Endothelial cell (in vitro differentiated cells): ENCODE data around the gene CACNG7. TPM values are rescaled to one million over a fixed set of nuclear protein-coding genes. Genes with fewer than 3 reads are reported as not detected.

Source experiments
- DNase-seq: peaks from one replicate; pipeline ENCODE4 v3.0.0; 2021; ENCODE audit warnings: low spot score
- H3K27ac Mint-ChIP-seq: one replicate; pipeline ENCODE4 v1.8.0; 2021; ENCODE audit warnings: mixed read lengths, inconsistent platforms; ENCODE audit not compliant: unreplicated experiment
- H3K27me3 Mint-ChIP-seq: one replicate; pipeline ENCODE4 v1.8.0; 2021; ENCODE audit warnings: mild to moderate bottlenecking, moderate library complexity, mixed read lengths, inconsistent platforms; ENCODE audit not compliant: unreplicated experiment
- H3K36me3 Mint-ChIP-seq: one replicate; pipeline ENCODE4 v1.8.0; 2021; ENCODE audit warnings: mild to moderate bottlenecking, low read depth, mixed read lengths, inconsistent platforms; ENCODE audit not compliant: unreplicated experiment
- H3K4me1 Mint-ChIP-seq: one replicate; pipeline ENCODE4 v1.8.0; 2021; ENCODE audit warnings: mild to moderate bottlenecking, mixed read lengths, inconsistent platforms; ENCODE audit not compliant: unreplicated experiment
- H3K4me3 Mint-ChIP-seq: one replicate; pipeline ENCODE4 v1.8.0; 2021; ENCODE audit warnings: mild to moderate bottlenecking, mixed read lengths, inconsistent platforms; ENCODE audit not compliant: unreplicated experiment
- H3K9me3 Mint-ChIP-seq: one replicate; pipeline ENCODE4 v1.8.0; 2021; ENCODE audit warnings: mixed read lengths, inconsistent platforms; ENCODE audit not compliant: unreplicated experiment
- CTCF ChIP-seq: fragments of 200-600 bp; sonication (generic); IDR thresholded peaks from one replicate; pipeline ENCODE4 v1.5.0; 2021; ENCODE audit warnings: antibody characterized with exemption; ENCODE audit not compliant: unreplicated experiment
- total RNA-seq: library from RNA; stranded (reverse); fragmentation: NEBNext Ultra II Directional; extraction: Animal tissue kit (Norgen Biotek cat#: 25700); gene quantifications from one replicate; pipeline ENCODE4 v1.2.1, GENCODE V29; 2021; ENCODE audit not compliant: unreplicated experiment

Gene CACNG7
- total RNA-seq, 1 donor from 2014 or later: 0.51 TPM

- Mint-ChIP-seq H3K4me1 (peaks cover 26% of the 10 kb centered on the region), H3K9me3 (peaks cover 3% of the 10 kb centered on the region), H3K4me3 (no peak overlapping the region), H3K27me3 (peaks cover 25% of the 10 kb centered on the region), H3K36me3 (peaks cover 30% of the 10 kb centered on the region), H3K27ac (peak overlapping the region; percentile 81)
- peak; percentile 100 for DNase-seq
- TF ChIP-seq CTCF: no peak
Observed at GRCh38 chr19:53879140-53880081, 29.7 kb upstream of the CACNG7 start.

GRCh38 chr19:53880711-53881481, 28.2 kb upstream of the CACNG7 start:
- peaks cover 20% of the 10 kb centered on the region for H3K36me3 Mint-ChIP-seq
- no peak overlapping the region for H3K27ac Mint-ChIP-seq
- peaks cover 17% of the 10 kb centered on the region for H3K4me1 Mint-ChIP-seq
- peaks cover 24% of the 10 kb centered on the region for H3K27me3 Mint-ChIP-seq
- no peaks in the 10 kb centered on the region for H3K9me3 Mint-ChIP-seq
- no peak for DNase-seq
- TF ChIP-seq CTCF: no peak
- no peak overlapping the region for H3K4me3 Mint-ChIP-seq

DNA sequence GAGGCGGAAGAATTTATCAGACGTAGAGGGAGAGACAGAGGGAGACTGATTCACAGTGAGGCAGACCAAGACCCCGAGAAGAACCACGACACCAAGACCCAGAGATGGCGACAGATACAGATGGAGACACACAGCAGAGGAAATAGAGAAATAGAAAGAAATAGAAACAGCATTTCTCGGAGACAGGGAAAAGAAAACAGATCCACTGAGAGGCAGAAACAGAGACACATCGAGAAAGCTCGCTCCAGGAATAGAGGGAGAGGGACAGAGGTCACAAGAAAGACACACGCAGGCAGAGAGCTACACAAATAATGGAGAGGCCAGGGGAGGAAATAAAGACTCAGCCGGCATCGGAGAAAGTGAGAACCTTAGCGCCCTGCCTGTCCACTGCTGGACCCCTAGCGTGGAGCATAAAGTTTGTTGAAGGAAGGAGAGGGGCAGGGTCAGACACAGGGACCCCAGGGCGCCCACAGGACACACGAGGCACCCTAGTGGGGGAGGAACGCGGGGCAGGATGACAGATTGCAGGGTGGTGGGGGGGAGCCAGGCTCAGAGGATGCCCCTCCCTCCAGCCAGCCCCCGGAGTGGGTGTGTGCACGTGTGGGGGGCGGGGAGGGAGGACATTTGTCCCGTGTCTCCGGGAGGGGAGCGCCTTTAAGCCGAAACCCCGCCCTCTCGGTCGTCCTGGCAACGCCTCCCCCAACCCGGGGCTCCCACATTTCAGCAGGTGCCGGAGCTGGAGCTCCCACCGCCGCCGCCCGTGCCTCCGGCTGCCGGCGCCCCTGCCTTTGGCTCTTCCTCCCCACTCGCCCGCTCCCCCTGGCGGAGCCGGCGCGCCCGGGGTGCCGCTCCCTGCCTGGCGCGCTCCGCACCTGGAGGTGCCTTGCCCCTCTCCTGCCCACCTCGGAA, 27.3 kb upstream of the CACNG7 start, which contains the start of gene PRKCG:
TSS of gene PRKCG (plus strand) at position 716 of the 909 bp plus-strand sequence. CDS start 298 bp downstream, outside the sequence.
- peak; percentile 59 for DNase-seq
- no peak for TF ChIP-seq CTCF
- Mint-ChIP-seq H3K36me3 (peaks cover 17% of the 10 kb centered on the region), H3K27me3 (peaks cover 23% of the 10 kb centered on the region), H3K27ac (no peak within 1 kb of the TSS), H3K9me3 (no peaks in the 10 kb centered on the region), H3K4me3 (peak within 1 kb of the TSS; percentile 25), H3K4me1 (peaks cover 14% of the 10 kb centered on the region)

DNA sequence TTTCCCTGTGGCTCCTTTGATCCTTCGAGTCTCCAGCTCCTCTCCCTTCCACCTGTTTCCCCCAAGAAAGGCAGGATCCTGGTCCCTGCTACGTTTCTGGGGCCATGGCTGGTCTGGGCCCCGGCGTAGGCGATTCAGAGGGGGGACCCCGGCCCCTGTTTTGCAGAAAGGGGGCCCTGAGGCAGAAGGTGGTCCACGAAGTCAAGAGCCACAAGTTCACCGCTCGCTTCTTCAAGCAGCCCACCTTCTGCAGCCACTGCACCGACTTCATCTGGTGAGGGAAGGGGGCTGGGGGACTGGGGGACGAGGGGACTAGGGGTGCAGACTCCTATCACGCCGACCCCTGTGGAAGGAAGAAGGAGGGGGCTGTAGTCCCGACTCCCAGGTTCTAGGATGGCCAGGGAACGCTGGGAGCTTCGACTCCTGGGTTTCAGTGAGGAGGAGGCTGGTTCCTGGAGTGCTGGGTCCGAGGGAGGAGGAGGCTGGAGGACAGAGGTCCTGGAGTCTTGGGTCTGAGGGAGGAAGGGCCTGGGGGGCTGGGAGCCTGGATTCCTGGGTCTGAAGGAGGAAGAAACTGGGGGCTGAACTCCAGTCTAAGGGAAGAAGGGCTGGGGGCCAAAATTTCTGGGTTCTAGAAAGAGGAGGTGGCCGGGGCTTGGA, 26.6 kb upstream of the CACNG7 start:
- no peak for TF ChIP-seq CTCF
- DNase-seq: no peak
- no peak overlapping the region for H3K27ac Mint-ChIP-seq
- peaks cover 10% of the 10 kb centered on the region for H3K36me3 Mint-ChIP-seq
- peaks cover 17% of the 10 kb centered on the region for H3K27me3 Mint-ChIP-seq
- H3K4me1 Mint-ChIP-seq: peaks cover 10% of the 10 kb centered on the region
- peak overlapping the region; percentile 25 for H3K4me3 Mint-ChIP-seq
- H3K9me3 Mint-ChIP-seq: no peaks in the 10 kb centered on the region
